Bronchial epithelial cell (primary cell): ENCODE results near the gene CELSR2. TPM values are rescaled to one million over a fixed set of nuclear protein-coding genes. Genes with fewer than 3 reads are reported as not detected.
"Not testable (repeated sequence)": the region's sequence is repeated elsewhere in the genome, so short reads cannot be mapped to it uniquely, and the experiment has no call there.

ENCODE experiments used
- DNase-seq: peaks from one replicate; pipeline ENCODE4 v3.0.0-alpha.2; 2010; ENCODE audit warnings: low read depth
- FAIRE-seq: peaks from 2 replicates; lab custom pipeline; 2011; peaks lifted over from hg19 to GRCh38; lab: Jason Lieb, UNC
- H3K27me3 ChIP-seq: 2 replicates; pipeline ENCODE4 v1.5.1; 2011; ENCODE audit warnings: low read length; ENCODE audit not compliant: control insufficient read depth, insufficient read depth
- H3K36me3 ChIP-seq: 2 replicates; pipeline ENCODE4 v1.5.1; 2011; ENCODE audit warnings: low read length; ENCODE audit not compliant: control insufficient read depth, insufficient read depth
- H3K4me3 ChIP-seq: 2 replicates; pipeline ENCODE4 v1.5.1; 2011; ENCODE audit warnings: mild to moderate bottlenecking, low read depth, low read length, control low read depth
- total RNA-seq: library from RNA; depleted of rRNA; stranded (reverse); fragments of >200 nt; gene quantifications from 2 replicates; pipeline ENCODE4 v1.2.1, GENCODE V29; 2014
- TF ChIP-seq, protein P1 (sequence below): IDR thresholded peaks from 2 replicates; pipeline ENCODE4 v1.5.1; 2011; ENCODE audit warnings: mild to moderate bottlenecking, moderate library complexity, low read length, control low read depth, inconsistent platforms; ENCODE audit not compliant: insufficient read depth, severe bottlenecking

Gene CELSR2
- total RNA-seq, 1 donor from 2014 or later: 9.2 TPM

DNA sequence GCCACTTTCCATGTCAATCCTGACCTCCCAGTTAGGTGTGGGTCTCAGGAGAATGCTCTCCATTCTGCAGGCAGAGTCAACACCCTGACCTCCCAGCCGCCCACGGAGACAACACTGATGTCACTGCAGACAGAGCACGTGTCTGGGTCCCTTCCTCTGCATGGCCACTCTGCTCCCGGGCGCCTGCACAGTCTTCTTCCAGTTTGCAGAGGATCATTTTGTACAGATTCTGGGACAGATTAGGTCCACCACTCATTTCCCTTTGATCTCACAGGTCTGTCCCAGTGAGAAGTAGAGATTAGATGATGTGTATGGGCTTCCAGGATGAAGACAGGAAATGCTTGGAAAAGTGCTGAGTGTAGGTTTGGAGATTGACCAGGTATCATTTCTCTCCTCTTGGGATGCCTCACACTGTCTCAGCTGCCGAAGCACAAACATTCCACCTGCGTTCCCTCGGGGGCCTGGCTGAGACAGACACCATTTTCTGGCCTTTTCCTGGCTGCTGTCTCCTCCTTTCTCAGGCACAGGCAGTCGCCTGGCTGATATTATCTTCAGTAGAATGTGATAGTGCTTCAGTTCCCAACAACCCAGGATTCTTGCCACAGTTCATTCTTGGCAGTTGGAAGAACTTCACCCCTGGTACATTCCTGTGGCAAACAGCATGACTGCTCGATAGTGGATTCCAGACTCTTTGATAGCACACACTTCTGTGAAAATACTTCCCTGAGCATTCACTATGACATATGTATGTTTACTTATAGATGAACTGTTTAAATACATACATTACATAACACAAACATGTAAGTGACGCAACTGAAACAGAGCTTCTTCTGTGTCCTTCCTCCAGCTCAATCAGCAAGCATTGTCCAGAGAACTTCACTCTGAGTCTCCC lies 49.6 kb downstream of the CELSR2 start:
- H3K36me3 ChIP-seq: no peaks in the 10 kb centered on the region
- DNase-seq: peak; percentile 77
- no peaks in the 10 kb centered on the region for H3K27me3 ChIP-seq
- H3K4me3 ChIP-seq: no peak overlapping the region
- FAIRE-seq: peak; percentile 43
- TF ChIP-seq, protein P1, sequence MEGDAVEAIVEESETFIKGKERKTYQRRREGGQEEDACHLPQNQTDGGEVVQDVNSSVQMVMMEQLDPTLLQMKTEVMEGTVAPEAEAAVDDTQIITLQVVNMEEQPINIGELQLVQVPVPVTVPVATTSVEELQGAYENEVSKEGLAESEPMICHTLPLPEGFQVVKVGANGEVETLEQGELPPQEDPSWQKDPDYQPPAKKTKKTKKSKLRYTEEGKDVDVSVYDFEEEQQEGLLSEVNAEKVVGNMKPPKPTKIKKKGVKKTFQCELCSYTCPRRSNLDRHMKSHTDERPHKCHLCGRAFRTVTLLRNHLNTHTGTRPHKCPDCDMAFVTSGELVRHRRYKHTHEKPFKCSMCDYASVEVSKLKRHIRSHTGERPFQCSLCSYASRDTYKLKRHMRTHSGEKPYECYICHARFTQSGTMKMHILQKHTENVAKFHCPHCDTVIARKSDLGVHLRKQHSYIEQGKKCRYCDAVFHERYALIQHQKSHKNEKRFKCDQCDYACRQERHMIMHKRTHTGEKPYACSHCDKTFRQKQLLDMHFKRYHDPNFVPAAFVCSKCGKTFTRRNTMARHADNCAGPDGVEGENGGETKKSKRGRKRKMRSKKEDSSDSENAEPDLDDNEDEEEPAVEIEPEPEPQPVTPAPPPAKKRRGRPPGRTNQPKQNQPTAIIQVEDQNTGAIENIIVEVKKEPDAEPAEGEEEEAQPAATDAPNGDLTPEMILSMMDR: no peak

DNA sequence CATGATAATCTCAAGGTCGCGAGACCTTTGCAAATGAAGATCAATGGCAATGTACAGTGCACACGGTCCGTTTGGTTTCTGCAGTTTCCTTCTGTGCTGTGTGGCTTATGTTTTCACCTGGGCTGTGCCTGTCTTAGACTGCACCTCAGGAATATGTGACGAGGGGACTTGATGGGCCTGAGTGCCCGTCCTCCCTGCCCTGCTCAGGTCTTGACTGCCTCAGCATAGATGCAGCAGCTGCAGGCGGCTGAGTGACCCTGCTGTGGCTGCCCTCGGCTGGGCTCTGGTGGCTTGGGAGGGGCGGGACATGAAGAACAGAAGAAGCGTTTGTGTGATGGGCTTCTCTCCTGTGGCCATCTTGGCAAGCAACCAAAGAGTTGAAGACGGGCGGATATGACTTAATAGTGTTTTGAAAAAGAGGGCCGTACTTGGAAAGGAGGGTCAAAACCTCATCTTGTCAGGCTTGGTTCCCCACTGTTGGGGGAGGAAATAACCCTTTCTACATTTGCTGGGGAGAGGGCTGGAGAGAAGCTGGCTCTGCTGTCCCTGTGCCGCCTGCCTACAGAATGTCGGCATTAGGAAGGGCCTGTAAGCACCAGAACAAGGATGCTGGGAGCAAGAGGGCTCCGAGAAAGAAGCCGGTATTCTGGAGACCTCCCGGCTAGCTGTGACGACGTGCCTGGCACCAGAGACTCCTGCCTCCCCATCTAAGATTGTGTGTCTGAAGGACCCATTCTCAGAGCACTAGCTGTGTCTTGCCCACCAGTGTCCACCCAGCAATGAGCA lies 50.4 kb downstream of the CELSR2 start:
- no peak for FAIRE-seq
- Histone ChIP-seq H3K4me3 (no peak overlapping the region), H3K36me3 (no peaks in the 10 kb centered on the region), H3K27me3 (no peaks in the 10 kb centered on the region)
- no peak for DNase-seq
- TF ChIP-seq, protein P1: no peak

DNA sequence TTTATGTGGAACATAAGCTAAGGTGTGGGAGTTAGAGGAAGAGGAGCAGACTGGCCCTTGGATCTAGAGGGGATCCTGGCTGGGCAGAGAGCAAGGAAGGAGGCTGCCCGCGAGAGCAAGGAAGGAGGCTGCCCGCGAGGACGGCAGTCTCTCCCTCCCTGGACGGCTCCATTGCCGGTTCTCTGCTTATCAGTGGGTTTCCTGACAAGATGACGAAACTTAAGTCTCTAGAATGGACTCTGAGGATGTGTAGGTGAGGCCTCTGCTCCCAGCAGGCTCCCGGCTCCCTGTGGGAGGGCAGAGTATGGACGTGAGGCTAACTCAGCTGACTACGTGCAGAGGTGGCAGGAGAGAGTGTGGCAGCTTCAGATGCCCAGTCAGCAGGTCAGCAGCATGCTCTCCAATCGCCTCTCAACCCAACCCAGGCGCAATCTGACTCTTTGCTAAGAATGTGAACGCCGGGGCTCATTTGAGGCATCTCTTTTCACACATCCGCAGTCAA lies 51.4 kb downstream of the CELSR2 start:
- FAIRE-seq (no peak), DNase-seq (no peak)

DNA sequence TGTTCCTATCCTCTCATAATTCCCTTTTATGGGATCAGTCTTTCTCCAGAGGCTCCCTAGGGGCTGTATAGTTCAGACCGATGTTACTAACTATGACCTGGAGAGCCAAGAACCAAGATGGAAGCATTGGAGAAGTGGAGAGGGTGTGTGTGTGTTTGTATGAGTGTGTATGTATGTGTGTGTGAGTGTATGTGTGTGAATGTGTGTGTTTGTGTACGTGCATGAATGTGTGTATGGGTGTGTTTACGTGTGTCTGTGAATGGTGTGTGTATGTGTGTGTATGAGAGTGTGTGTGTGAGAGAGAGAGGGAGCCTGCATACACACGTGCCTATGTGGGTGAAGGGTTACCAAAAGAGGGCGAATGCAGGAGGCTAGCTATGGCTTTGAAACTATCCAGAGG lies 52.5 kb downstream of the CELSR2 start:
- TF ChIP-seq, protein P1: no peak
- H3K36me3 ChIP-seq: no peaks in the 10 kb centered on the region
- no peak for FAIRE-seq
- no peak for DNase-seq
- H3K4me3 ChIP-seq: no peak overlapping the region
- no peaks in the 10 kb centered on the region for H3K27me3 ChIP-seq

More for the DNA sequence above, 51.4 kb downstream of the CELSR2 start:
- H3K4me3 ChIP-seq: no peak overlapping the region
- H3K36me3 ChIP-seq: no peaks in the 10 kb centered on the region
- H3K27me3 ChIP-seq: no peaks in the 10 kb centered on the region
- TF ChIP-seq, protein P1: no peak

DNA sequence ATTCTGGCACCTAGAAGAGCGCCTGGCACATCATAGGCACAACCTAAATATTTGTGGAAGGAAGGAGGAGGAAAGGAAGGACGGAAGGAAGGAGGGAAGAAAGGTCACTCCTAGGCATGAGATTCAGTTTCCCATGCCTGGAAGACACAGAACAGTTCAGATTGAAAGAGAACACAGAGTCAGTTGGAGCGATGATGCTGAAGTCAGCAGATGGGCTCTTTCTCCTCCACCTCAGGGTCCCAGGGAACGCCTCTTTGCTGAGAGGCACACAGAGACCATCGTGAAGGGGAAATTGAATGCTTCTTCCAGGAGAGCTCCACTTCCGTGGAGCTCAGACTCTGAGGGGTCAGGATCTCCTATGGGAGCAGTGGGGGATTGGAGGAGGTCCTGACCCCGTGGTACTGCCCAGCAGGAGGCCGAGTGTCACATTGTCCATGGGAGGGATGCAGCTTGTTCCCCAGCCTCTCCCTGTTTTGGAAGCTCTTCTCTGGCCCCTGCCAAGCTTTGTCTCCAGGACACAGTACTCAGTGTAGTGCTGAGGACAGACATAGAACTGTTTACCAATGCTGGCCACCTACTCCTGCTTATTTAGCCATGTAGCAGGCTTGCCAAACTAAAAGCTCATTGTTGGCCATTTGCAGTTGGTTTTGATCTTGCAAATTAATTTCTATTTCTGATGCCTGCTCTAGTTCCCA lies 55.0 kb downstream of the CELSR2 start:
- no peak for FAIRE-seq
- Histone ChIP-seq H3K27me3 (no peaks in the 10 kb centered on the region), H3K36me3 (no peaks in the 10 kb centered on the region), H3K4me3 (no peak overlapping the region)
- DNase-seq: no peak
- TF ChIP-seq, protein P1: no peak

DNA sequence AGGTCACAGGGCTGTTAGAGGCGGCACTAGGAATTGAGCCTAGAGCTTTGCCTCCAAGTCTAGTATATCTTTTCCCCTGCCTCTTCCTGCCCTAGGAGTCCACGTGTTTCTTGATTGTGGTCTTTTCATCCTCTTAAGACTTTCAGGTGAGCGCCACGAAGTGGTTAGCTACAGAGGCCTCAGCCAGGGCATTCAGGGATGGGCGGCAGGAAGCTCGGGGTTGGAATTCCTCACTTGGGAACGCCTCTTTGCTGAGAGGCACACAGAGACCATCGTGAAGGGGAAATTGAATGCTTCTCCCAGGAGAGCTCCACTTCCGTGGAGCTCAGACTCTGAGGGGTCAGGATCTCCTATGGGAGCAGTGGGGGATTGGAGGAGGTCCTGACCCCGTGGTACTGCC lies 56.7 kb downstream of the CELSR2 start:
- not testable (repeated sequence) for DNase-seq, H3K36me3 ChIP-seq, H3K4me3 ChIP-seq, FAIRE-seq, H3K27me3 ChIP-seq
